Activated CD8-positive, alpha-beta memory T cell treated with anti-CD3 and anti-CD28 coated beads, Interleukin-2, amount 50 U/mL, for 1 hour (primary cell): ENCODE data around the gene TRIM7.
"Not testable (repeated sequence)": the region's sequence is repeated elsewhere in the genome, so short reads cannot be mapped to it uniquely, and the experiment has no call there.

ENCODE experiments used
- DNase-seq: peaks from one replicate; pipeline ENCODE4 v3.0.0-alpha.2; 2020; ENCODE audit errors: extremely low read depth

Gene TRIM7

DNA sequence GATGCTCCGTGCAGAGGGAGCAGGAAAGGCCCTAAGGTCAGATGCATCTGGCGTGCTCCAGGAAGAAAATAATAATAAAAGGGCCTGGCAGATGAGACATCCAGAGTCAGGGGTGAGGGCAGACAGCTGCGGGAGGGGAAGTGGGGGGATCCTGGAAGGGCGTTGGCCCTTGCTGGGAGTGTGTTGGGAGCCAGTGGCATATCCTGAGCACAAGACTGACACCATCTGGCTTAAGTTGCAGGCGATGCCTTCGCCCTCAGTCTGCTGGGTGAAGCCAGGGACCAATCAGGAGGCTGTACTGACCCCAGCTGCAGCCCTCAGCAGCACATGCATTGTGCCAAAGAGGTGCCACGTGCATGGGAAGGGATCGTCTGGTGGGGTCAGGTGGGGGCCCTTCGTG, 53.9 kb downstream of the TRIM7 start:
- no peak for DNase-seq

- no peak for DNase-seq
Measured at GRCh38 chr5:181149806-181150733, 54.9 kb downstream of the TRIM7 start.

- DNase-seq: no peak
Measured at GRCh38 chr5:181149355-181149754, 55.6 kb downstream of the TRIM7 start.

- not testable (repeated sequence) for DNase-seq
Measured at GRCh38 chr5:181146927-181147636, 57.9 kb downstream of the TRIM7 start, which contains the start of gene OR2V2. Gene OR2V2, plus strand, starts transcription at chr5:181147586. Its CDS starts 7,357 bp downstream, at chr5:181154943.

DNA sequence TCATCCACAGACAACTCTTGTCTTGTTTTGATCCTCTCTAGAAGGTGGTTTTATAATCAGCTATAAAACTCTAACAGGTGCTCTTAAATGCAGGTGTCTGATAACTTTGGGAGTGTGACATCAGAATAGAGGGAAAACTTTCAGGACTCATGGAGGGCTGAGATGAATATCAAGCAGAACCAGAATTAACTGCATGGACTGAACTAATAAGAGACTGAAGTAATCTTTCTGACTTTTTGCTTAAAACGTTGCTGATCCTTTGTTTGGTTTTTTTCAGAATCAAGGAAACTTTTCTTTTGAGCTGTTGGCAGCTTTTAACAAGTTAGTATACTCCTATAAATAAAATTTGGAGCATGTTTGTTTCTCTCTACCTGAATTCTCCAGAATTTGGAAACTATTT, 59.9 kb downstream of the TRIM7 start:
- no peak for DNase-seq
